SH-SY5Y (cell line): ENCODE data around the gene STK16.

ENCODE experiments used
- GATA2 ChIP-seq: IDR thresholded peaks from 2 replicates; pipeline ENCODE4 v1.6.1; 2011; ENCODE audit warnings: mild to moderate bottlenecking, low read depth, low read length
- GATA3 ChIP-seq: IDR thresholded peaks from 2 replicates; pipeline ENCODE4 v1.6.1; 2011; ENCODE audit warnings: low read depth, mild to moderate bottlenecking, low read length, moderate library complexity

DNA sequence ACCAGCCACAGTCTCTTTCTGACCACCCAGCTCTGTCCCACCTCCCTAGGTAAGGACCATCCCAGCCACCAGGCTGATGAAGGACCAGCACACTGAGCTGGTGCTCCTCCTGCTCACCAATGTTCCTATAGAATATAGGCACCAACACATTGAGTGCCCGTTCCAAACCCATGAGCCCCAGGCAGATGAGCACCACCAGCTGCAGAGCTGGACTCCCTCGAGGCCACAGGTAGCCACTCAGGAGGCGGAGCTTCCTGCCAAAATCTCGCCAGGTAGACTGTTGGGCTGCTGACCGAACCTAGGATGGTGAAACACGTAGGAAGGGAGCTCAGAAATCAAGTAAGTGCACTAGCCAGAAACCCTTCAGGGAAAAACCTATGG, 28.8 kb upstream of the STK16 start:
- no peak for TF ChIP-seq GATA2
- TF ChIP-seq GATA3 = no peak
